Adrenal gland (tissue), 5 donors: ENCODE data around the gene ASB2.

Experiments used
- POLR2A ChIP-seq, 2 donors: fragments of 450-650 bp; IDR thresholded peaks; one replicate each; pipeline ENCODE4 v1.6.1; 2017; ENCODE audit warnings: antibody characterized with exemption in 2 of 2, mild to moderate bottlenecking in 2 of 2, moderate library complexity in 1 of 2
- TF ChIP-seq, protein P1 (sequence below), 6 experiments: fragments of 450-650 bp in 4 of 6; fragments of 200-600 bp in 2 of 6; sonication (generic) in 1 of 6; IDR thresholded peaks; 1 replicate in 5 of 6; 2 replicates in 1 of 6; pipeline versions ENCODE4 v1.5.1 to v1.8.0; 2016 to 2021; ENCODE audit warnings: antibody characterized with exemption in 6 of 6, mild to moderate bottlenecking in 2 of 6, moderate library complexity in 1 of 6
- donor health status: DM: no; HTN: no; CAD: no.

DNA sequence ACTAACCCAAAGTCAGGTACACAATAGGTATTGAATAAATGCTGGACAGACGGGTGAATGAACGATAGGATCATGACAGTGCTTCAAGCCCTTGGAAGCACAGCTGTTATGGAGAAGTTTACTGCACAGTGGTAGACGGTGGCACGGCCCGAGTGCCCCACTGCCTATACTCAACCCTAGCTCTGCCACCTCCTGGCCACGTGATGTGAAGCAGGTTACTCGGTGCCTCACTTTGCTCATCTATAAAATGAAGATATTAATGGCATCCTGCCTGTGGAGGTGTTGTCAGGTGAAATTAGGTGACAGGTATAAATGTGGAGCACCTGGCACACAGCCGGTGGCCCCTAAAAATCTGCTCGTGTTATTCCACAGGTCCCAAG is 5.8 kb downstream of the ASB2 start:
- TF ChIP-seq, protein P1, sequence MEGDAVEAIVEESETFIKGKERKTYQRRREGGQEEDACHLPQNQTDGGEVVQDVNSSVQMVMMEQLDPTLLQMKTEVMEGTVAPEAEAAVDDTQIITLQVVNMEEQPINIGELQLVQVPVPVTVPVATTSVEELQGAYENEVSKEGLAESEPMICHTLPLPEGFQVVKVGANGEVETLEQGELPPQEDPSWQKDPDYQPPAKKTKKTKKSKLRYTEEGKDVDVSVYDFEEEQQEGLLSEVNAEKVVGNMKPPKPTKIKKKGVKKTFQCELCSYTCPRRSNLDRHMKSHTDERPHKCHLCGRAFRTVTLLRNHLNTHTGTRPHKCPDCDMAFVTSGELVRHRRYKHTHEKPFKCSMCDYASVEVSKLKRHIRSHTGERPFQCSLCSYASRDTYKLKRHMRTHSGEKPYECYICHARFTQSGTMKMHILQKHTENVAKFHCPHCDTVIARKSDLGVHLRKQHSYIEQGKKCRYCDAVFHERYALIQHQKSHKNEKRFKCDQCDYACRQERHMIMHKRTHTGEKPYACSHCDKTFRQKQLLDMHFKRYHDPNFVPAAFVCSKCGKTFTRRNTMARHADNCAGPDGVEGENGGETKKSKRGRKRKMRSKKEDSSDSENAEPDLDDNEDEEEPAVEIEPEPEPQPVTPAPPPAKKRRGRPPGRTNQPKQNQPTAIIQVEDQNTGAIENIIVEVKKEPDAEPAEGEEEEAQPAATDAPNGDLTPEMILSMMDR (IDR thresholded peaks at IDR 0.05): peak in 5 of 6 experiments; percentile 30 to 51 (median 46)
- no peak for TF ChIP-seq POLR2A (IDR thresholded peaks at IDR 0.05)
